ENCODE results near the gene PARPBP. TPM values are rescaled to one million over a fixed set of nuclear protein-coding genes. Genes with fewer than 3 reads are reported as not detected.

PARPBP gene
- total and polyA plus RNA-seq, 2 donors (not counting 1 experiment from before 2014, with no cell fraction given), result 1.2 to 5.2 TPM

- no peaks in the 10 kb centered on the region for H3K4me1 Mint-ChIP-seq
- no peak overlapping the region for H3K4me3 ChIP-seq (ENCODE audit: control extremely low read depth in 1 of 5, extremely low read depth in 1 of 5, insufficient read depth in 1 of 5, low read depth in 2 of 5, low read length in 4 of 5)
- ATAC-seq (ENCODE audit: low read depth) (no peak), DNase-seq (no peak)
- TF ChIP-seq CTCF (IDR thresholded peaks at IDR 0.05), result no peak
- intact Hi-C loops (cut with micrococcal nuclease), result no loop called here
- WGBS (ENCODE audit: insufficient coverage), result no CpG with 5 or more reads among the region's 2 CpGs
- no peak overlapping the region for H3K4me2 ChIP-seq (replicated peaks; ENCODE audit: low read depth, low read length, poor library complexity, severe bottlenecking)
- POLR2A ChIA-PET, result no interaction called here
- H4K20me1 ChIP-seq (ENCODE audit: control insufficient read depth, insufficient read depth, low read length, poor library complexity, severe bottlenecking), result no peaks in the 10 kb centered on the region
- H3K9ac ChIP-seq (ENCODE audit: low read length), result no peak overlapping the region
- H3K27ac Mint-ChIP-seq, result no peak overlapping the region
- H3K4me1 ChIP-seq (ENCODE audit: control insufficient read depth in 2 of 2, insufficient read depth in 2 of 2, low read length in 2 of 2), result no peaks in the 10 kb centered on the region
- no peaks in the 10 kb centered on the region for H3K36me3 ChIP-seq (replicated peaks in 1 of 2; ENCODE audit: control extremely low read depth in 1 of 2, control insufficient read depth in 1 of 2, extremely low read depth in 1 of 2, insufficient read depth in 2 of 2, low read length in 1 of 2)
- no peak overlapping the region for H3K27ac ChIP-seq (ENCODE audit: low read length in 2 of 2)
- H3K9me3 ChIP-seq (ENCODE audit: control extremely low read depth in 1 of 3, control insufficient read depth in 2 of 3, insufficient read depth in 1 of 3, low read length in 2 of 3), result no peaks in the 10 kb centered on the region
- no peaks in the 10 kb centered on the region for H3K9me3 Mint-ChIP-seq (ENCODE audit: insufficient read depth)
- H3K4me3 Mint-ChIP-seq, result no peak overlapping the region
- no peaks in the 10 kb centered on the region for H3K27me3 Mint-ChIP-seq
- no peaks in the 10 kb centered on the region for H3K27me3 ChIP-seq (replicated peaks in 1 of 4; ENCODE audit: control extremely low read depth in 1 of 4, control insufficient read depth in 3 of 4, insufficient read depth in 4 of 4, low read length in 3 of 4)
- H3K79me2 ChIP-seq (ENCODE audit: control insufficient read depth, insufficient read depth, low read length), result no peaks in the 10 kb centered on the region
- H2AFZ ChIP-seq (ENCODE audit: insufficient read depth, low read depth, low read length, poor library complexity, severe bottlenecking), result no peak overlapping the region
- CTCF ChIA-PET, result no interaction called here
Measured at GRCh38 chr12:102174761-102175160, 54.8 kb downstream of the PARPBP start.

- no peak for ATAC-seq (ENCODE audit: low read depth)
- no peak overlapping the region for H3K27ac ChIP-seq (ENCODE audit: low read length in 2 of 2)
- no peaks in the 10 kb centered on the region for H3K27me3 ChIP-seq (replicated peaks in 1 of 4; ENCODE audit: control extremely low read depth in 1 of 4, control insufficient read depth in 3 of 4, insufficient read depth in 4 of 4, low read length in 3 of 4)
- H3K9ac ChIP-seq (ENCODE audit: low read length), result no peak overlapping the region
- CTCF ChIA-PET, result no interaction called here
- no peaks in the 10 kb centered on the region for H3K36me3 ChIP-seq (replicated peaks in 1 of 2; ENCODE audit: control extremely low read depth in 1 of 2, control insufficient read depth in 1 of 2, extremely low read depth in 1 of 2, insufficient read depth in 2 of 2, low read length in 1 of 2)
- no peaks in the 10 kb centered on the region for H3K4me1 ChIP-seq (ENCODE audit: control insufficient read depth in 2 of 2, insufficient read depth in 2 of 2, low read length in 2 of 2)
- WGBS (ENCODE audit: insufficient coverage), result no CpG with 5 or more reads among the region's 2 CpGs
- H3K4me2 ChIP-seq (replicated peaks; ENCODE audit: low read depth, low read length, poor library complexity, severe bottlenecking), result no peak overlapping the region
- Mint-ChIP-seq H3K4me1 (no peaks in the 10 kb centered on the region), H3K9me3 (ENCODE audit: insufficient read depth) (no peaks in the 10 kb centered on the region), H3K27ac (no peak overlapping the region), H3K27me3 (no peaks in the 10 kb centered on the region), H3K4me3 (no peak overlapping the region)
- H2AFZ ChIP-seq (ENCODE audit: insufficient read depth, low read depth, low read length, poor library complexity, severe bottlenecking), result no peak overlapping the region
- H3K9me3 ChIP-seq (ENCODE audit: control extremely low read depth in 1 of 3, control insufficient read depth in 2 of 3, insufficient read depth in 1 of 3, low read length in 2 of 3), result no peaks in the 10 kb centered on the region
- intact Hi-C loops (cut with micrococcal nuclease), result no loop called here
- POLR2A ChIA-PET, result no interaction called here
- no peak overlapping the region for H3K4me3 ChIP-seq (ENCODE audit: control extremely low read depth in 1 of 5, extremely low read depth in 1 of 5, insufficient read depth in 1 of 5, low read depth in 2 of 5, low read length in 4 of 5)
- no peak for DNase-seq
- H4K20me1 ChIP-seq (ENCODE audit: control insufficient read depth, insufficient read depth, low read length, poor library complexity, severe bottlenecking), result no peaks in the 10 kb centered on the region
- TF ChIP-seq EZH2 (IDR thresholded peaks at IDR 0.05; ENCODE audit: borderline replicate concordance, insufficient read depth, low read depth, low read length, poor library complexity, severe bottlenecking) (no peak), CTCF (IDR thresholded peaks at IDR 0.05) (no peak)
- H3K79me2 ChIP-seq (ENCODE audit: control insufficient read depth, insufficient read depth, low read length), result no peaks in the 10 kb centered on the region
Measured at GRCh38 chr12:102182635-102183034, 62.7 kb downstream of the PARPBP start.

Data from B cell (primary cell).